ENCODE measurements around the gene CCNL1. TPM values are rescaled to one million over a fixed set of nuclear protein-coding genes. Genes with fewer than 3 reads are reported as not detected.

The CCNL1 gene
- polyA plus RNA-seq, 1 experiment, result 145 TPM

DNA sequence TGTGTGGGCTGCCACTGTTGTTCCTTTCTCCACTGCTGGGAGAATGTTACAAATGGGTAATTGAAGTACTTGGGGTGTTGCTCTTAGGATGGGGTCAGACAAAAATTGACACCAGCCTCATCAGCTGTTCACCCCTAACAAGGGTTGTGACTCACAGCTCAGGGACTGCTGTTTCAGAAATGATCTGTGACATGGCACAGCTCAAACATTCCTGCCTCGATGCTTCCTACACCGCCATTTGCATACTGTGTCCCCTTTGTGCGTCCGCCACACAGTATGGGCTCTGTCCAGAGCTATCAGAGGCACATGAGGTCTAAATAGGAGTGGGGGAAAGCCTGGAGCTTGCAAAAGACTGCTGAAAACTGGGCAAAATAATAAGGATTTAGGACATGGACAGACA, 43.9 kb downstream of the CCNL1 start:
- TF ChIP-seq, protein P1, sequence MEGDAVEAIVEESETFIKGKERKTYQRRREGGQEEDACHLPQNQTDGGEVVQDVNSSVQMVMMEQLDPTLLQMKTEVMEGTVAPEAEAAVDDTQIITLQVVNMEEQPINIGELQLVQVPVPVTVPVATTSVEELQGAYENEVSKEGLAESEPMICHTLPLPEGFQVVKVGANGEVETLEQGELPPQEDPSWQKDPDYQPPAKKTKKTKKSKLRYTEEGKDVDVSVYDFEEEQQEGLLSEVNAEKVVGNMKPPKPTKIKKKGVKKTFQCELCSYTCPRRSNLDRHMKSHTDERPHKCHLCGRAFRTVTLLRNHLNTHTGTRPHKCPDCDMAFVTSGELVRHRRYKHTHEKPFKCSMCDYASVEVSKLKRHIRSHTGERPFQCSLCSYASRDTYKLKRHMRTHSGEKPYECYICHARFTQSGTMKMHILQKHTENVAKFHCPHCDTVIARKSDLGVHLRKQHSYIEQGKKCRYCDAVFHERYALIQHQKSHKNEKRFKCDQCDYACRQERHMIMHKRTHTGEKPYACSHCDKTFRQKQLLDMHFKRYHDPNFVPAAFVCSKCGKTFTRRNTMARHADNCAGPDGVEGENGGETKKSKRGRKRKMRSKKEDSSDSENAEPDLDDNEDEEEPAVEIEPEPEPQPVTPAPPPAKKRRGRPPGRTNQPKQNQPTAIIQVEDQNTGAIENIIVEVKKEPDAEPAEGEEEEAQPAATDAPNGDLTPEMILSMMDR (IDR thresholded peaks at IDR 0.05; ENCODE audit: low read depth, low read length), result no peak
- Histone ChIP-seq H3K27me3 (ENCODE audit: control insufficient read depth, insufficient read depth, low read length) (no peaks in the 10 kb centered on the region), H3K27ac (ENCODE audit: low read depth, low read length) (no peak overlapping the region), H3K4me3 (ENCODE audit: low read depth, low read length) (no peak overlapping the region), H3K9me3 (ENCODE audit: control insufficient read depth, insufficient read depth, low read length) (peaks cover 4% of the 10 kb centered on the region; the same call in 1 of the 2 replicates)
- ChIA-PET POLR2A (interaction anchor here (3.5 kb wide), 1 partner anchor 27 kb away, joined by 13 read pairs; no protein-coding TSS in a partner anchor), CTCF (interaction anchor here (0.9 to 4.3 kb wide), 3 partner anchors 15 to 34 kb away, joined by 3 to 19 read pairs (median 3); no protein-coding TSS in a partner anchor)
- DNase-seq (ENCODE audit: low read depth, low spot score), result no peak

DNA sequence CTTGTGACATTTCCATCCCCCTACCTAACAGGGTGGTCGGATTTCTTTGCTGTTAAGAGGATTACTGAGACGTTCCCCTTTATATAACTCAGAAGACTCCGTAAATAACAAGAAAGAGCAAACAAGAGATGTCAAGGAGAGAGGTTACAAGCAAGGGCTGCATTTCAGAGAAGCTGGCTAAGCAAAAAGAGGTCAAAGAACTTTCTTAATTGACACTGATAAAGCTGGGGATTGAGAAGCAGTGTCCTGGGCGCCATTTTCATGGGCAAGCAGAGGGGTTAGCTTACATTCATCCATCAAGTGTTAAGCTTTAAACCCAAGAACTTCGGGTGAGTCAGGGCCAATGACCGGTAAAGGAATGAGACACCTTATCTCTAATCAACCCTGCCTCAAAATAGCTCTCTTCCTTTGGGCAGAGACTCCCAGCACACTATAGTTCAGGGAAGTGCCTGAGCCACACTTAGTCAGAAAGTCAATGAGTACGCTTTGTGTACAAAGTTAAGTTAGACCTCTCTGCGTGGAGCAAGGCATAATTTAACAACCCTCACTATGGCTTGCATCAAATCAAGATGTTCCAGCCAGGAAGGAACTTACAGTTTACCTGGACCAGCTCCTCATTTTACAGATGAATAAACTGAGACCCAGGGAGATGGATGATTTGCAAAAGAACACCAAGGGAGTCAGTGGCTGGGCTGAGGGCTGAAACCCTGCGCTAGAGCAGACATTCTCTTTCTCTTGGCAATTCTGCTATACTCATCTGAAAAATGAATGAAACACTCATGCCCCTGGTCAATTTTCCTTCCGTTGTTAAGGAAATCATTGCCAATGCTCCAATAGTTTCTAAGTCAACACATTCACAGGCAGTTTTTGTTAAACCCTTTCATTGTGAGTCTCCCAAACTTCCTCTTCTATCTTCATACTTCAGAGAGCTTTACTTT, 44.6 kb downstream of the CCNL1 start:
- TF ChIP-seq, protein P1 (IDR thresholded peaks at IDR 0.05; ENCODE audit: low read depth, low read length), result no peak
- POLR2A ChIA-PET, result interaction anchor here (3.5 kb wide), 1 partner anchor 26 kb away, joined by 13 read pairs; no protein-coding TSS in a partner anchor

DNA sequence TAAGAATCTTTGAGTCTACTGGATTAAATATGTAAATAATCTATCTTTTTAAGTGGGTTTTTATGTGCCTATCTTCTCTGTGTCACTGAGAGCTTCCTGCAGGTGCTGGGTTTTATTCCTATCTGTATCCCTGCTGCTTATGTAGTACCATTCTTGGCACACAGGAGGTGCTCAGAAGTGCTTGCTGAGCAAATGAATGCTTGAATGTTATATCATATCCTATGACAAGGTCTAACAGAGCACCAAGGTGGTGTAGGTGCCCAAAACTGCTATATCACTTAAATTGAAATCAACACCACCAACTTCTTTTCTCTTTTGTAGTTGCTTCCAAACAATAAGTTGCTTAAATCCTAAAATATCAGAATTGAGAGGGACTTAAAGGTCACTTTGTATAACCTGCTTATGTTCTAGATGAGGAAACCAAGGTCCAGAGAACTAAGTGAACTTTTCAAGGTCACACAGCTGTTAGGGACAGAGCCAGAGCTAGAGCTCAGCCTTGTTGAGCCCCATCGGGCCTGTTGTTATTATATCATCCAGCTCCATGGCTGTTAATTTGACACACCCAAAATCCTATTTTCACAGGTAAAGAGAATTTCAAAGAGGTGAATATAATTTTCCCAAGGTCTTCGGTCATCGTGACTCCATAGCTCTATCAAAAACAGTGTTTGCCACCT, 46.0 kb downstream of the CCNL1 start:
- H3K4me3 ChIP-seq (ENCODE audit: low read depth, low read length), result no peak overlapping the region

More for the DNA sequence above, 44.6 kb downstream of the CCNL1 start:
- Histone ChIP-seq H3K27ac (ENCODE audit: low read depth, low read length) (no peak overlapping the region), H3K9me3 (ENCODE audit: control insufficient read depth, insufficient read depth, low read length) (peaks cover 4% of the 10 kb centered on the region; the same call in 1 of the 2 replicates), H3K4me3 (ENCODE audit: low read depth, low read length) (no peak overlapping the region), H3K27me3 (ENCODE audit: control insufficient read depth, insufficient read depth, low read length) (no peaks in the 10 kb centered on the region)
- no peak for DNase-seq (ENCODE audit: low read depth, low spot score)
- CTCF ChIA-PET, result interaction anchor here (1.1 to 4.3 kb wide), 3 partner anchors 16 to 22 kb away, joined by 3 to 19 read pairs (median 8); no protein-coding TSS in a partner anchor

DNA sequence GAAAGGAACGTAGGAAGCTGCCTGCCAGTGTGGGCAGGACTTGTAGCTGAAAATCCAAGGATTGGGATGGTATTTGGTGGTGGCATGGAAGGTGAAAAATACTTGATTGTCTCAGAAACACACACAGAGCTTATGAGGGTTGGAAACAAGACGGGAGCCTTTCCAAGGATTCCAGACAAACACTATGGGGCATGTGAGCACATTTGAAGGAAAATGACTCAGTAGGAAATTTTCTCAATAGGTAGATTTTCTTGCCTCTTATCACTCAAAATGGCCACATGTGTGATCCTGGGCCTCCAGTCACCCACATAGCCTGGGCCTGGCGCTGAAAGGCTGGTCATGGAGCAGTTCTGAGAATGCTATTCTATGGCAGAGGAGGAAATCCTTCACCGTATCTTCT, 47.4 kb downstream of the CCNL1 start:
- Histone ChIP-seq H3K4me3 (ENCODE audit: low read depth, low read length) (no peak overlapping the region), H3K27me3 (ENCODE audit: control insufficient read depth, insufficient read depth, low read length) (no peaks in the 10 kb centered on the region), H3K9me3 (ENCODE audit: control insufficient read depth, insufficient read depth, low read length) (no peaks in the 10 kb centered on the region), H3K27ac (ENCODE audit: low read depth, low read length) (no peak overlapping the region)
- TF ChIP-seq, protein P1 (IDR thresholded peaks at IDR 0.05; ENCODE audit: low read depth, low read length), result no peak
- POLR2A ChIA-PET, result no interaction called here
- DNase-seq (ENCODE audit: low read depth, low spot score), result no peak
- CTCF ChIA-PET, result interaction anchor here (1.5 kb wide), 1 partner anchor 30 kb away, joined by 6 read pairs; no protein-coding TSS in a partner anchor

More for the DNA sequence above, 46.0 kb downstream of the CCNL1 start:
- ChIA-PET CTCF (interaction anchor here (1.9 kb wide), 1 partner anchor 23 kb away, joined by 8 read pairs; no protein-coding TSS in a partner anchor), POLR2A (interaction anchor here (3.5 kb wide), 1 partner anchor 25 kb away, joined by 13 read pairs; no protein-coding TSS in a partner anchor)
- no peak overlapping the region for H3K27ac ChIP-seq (ENCODE audit: low read depth, low read length)
- TF ChIP-seq, protein P1 (IDR thresholded peaks at IDR 0.05; ENCODE audit: low read depth, low read length), result no peak
- no peak for DNase-seq (ENCODE audit: low read depth, low spot score)
- no peaks in the 10 kb centered on the region for H3K27me3 ChIP-seq (ENCODE audit: control insufficient read depth, insufficient read depth, low read length)
- H3K9me3 ChIP-seq (ENCODE audit: control insufficient read depth, insufficient read depth, low read length), result no peaks in the 10 kb centered on the region
